HG02943 (cell line): ENCODE data around the gene TMED4.
"Not testable (repeated sequence)": the region's sequence is repeated elsewhere in the genome, so short reads cannot be mapped to it uniquely, and the experiment has no call there.

Source experiments
- ATAC-seq: cut with Tn5 transposase; IDR thresholded peaks from one replicate; pipeline ENCODE4 v1.9.1; 2021; ENCODE audit warnings: mild to moderate bottlenecking, low read depth, moderate library complexity; ENCODE audit not compliant: unreplicated experiment

The TMED4 gene

GRCh38 chr7:44608916-44609648, 27.1 kb upstream of the TMED4 start:
- no peak for ATAC-seq

- no peak for ATAC-seq
Observed at GRCh38 chr7:44607141-44608068, 25.4 kb upstream of the TMED4 start.

- peak; percentile 90 for ATAC-seq
Observed at GRCh38 chr7:44606341-44607140, 24.5 kb upstream of the TMED4 start, which contains the start of gene OGDH. Gene OGDH, plus strand, starts transcription at chr7:44606627. Its CDS starts 17,717 bp downstream, at chr7:44624344.

- no peak for ATAC-seq
Observed at GRCh38 chr7:44604941-44605340, 22.9 kb upstream of the TMED4 start.

GRCh38 chr7:44603193-44603592, 21.2 kb upstream of the TMED4 start:
- ATAC-seq, result no peak

GRCh38 chr7:44602576-44602910, 20.5 kb upstream of the TMED4 start:
- ATAC-seq, result no peak

- no peak for ATAC-seq
Observed at GRCh38 chr7:44599222-44599621, 17.2 kb upstream of the TMED4 start.

- ATAC-seq, result not testable (repeated sequence)
Observed at GRCh38 chr7:44597181-44597580, 15.2 kb upstream of the TMED4 start.

GRCh38 chr7:44595934-44596635, 14.1 kb upstream of the TMED4 start:
- ATAC-seq, result no peak

- no peak for ATAC-seq
Observed at GRCh38 chr7:44590910-44591309, 8.9 kb upstream of the TMED4 start.

GRCh38 chr7:44587843-44588711, 6.0 kb upstream of the TMED4 start:
- ATAC-seq, result no peak

- no peak for ATAC-seq
Observed at GRCh38 chr7:44583146-44583865, 1.3 kb upstream of the TMED4 start.

- ATAC-seq, result peak; percentile 31
Observed at GRCh38 chr7:44580945-44581878, 819 bp downstream of the TMED4 start.

GRCh38 chr7:44576228-44576627, 5.8 kb downstream of the TMED4 start:
- no peak for ATAC-seq

- ATAC-seq, result no peak
Observed at GRCh38 chr7:44575054-44575453, 7.0 kb downstream of the TMED4 start.

- ATAC-seq, result no peak
Observed at GRCh38 chr7:44574287-44574872, 7.7 kb downstream of the TMED4 start.
